Measurements from ENCODE around the gene KDM4B. TPM values are rescaled to one million over a fixed set of nuclear protein-coding genes. Genes with fewer than 3 reads are reported as not detected.
"Not testable (repeated sequence)": the region's sequence is repeated elsewhere in the genome, so short reads cannot be mapped to it uniquely, and the experiment has no call there.

Gene KDM4B
- 10 to 100 TPM; 33.8 to 83.5 TPM for total RNA-seq

DNA sequence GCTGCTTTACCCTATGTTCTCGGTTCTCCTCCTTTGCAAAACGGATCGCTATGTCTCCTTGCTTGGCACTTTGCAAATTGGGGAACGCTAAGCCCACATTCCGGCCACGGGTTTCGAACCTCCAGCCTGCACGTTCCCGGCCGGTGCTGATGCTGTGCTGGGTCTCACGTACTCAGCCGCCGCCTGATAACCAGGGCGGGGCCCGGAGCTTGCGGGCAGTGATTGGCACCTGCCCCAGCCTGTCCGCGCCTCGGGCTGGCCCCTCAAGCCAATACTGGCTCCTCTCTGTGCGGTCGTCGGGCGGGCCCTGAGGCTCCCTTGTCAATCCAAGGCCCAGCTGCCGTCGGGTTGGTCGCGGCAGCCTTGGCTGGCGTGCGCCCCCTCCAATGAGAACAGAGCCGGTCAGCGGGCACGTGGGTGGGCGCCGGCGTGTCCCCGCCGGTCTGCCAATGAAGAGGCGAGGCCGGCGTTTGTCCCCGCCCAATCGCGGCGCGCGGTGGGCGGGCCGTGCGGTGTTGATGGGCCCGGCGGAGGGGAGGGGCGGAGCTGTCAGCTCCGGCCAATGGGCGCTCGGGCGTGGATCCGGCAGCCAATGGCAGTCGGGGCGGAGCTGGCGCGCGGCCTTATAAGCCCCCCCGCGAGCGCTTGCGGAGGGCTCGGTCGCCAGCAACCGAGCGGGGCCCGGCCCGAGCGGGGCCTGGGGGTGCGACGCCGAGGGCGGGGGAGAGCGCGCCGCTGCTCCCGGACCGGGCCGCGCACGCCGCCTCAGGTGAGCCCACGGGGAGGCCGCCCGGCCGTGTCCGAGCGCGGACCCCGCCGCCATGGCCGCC is at the start of gene KDM4B:
TSS of gene KDM4B (plus strand) at position 652 of the 830 bp plus-strand sequence. CDS start 63,778 bp downstream, outside the sequence.
- Mint-ChIP-seq H3K4me3 (peak within 1 kb of the TSS; percentile 97), H3K4me1 (peaks cover 28% of the 10 kb centered on the region), H3K36me3 (ENCODE audit: low read depth) (peaks cover 38% of the 10 kb centered on the region), H3K27me3 (no peaks in the 10 kb centered on the region), H3K9me3 (no peaks in the 10 kb centered on the region), H3K27ac (peak within 1 kb of the TSS; percentile 96)
- peak; percentile 96 for ATAC-seq (replicated peaks)

GRCh38 chr19:4922530-4923275 is 46.2 kb upstream of the KDM4B start:
- Mint-ChIP-seq H3K27me3 (no peaks in the 10 kb centered on the region), H3K4me3 (no peak overlapping the region), H3K36me3 (ENCODE audit: low read depth) (peaks cover 65% of the 10 kb centered on the region), H3K9me3 (no peaks in the 10 kb centered on the region), H3K4me1 (no peaks in the 10 kb centered on the region), H3K27ac (no peak overlapping the region)
- ATAC-seq (replicated peaks), result no peak

- no peak overlapping the region for H3K4me3 Mint-ChIP-seq
- no peak overlapping the region for H3K27ac Mint-ChIP-seq
- no peak for ATAC-seq (replicated peaks)
- H3K4me1 Mint-ChIP-seq, result no peaks in the 10 kb centered on the region
- H3K27me3 Mint-ChIP-seq, result no peaks in the 10 kb centered on the region
- H3K36me3 Mint-ChIP-seq (ENCODE audit: low read depth), result peaks cover 59% of the 10 kb centered on the region
- H3K9me3 Mint-ChIP-seq, result no peaks in the 10 kb centered on the region
These were observed 45.6 kb upstream of the KDM4B start for GRCh38 chr19:4923276-4923747.

DNA sequence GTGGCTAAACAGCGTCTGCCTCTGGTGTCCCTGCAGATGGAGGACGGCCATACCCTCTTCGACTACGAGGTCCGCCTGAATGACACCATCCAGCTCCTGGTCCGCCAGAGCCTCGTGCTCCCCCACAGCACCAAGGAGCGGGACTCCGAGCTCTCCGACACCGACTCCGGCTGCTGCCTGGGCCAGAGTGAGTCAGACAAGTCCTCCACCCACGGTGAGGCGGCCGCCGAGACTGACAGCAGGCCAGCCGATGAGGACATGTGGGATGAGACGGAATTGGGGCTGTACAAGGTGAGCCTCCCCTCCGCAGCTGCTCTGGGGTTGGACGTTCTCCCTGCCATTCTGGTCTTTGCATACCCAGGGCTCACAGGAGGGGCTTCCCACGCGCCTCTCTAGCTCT is 39.7 kb upstream of the KDM4B start:
- Mint-ChIP-seq H3K4me1 (no peaks in the 10 kb centered on the region), H3K27ac (no peak overlapping the region), H3K4me3 (no peak overlapping the region), H3K36me3 (ENCODE audit: low read depth) (peaks cover 66% of the 10 kb centered on the region), H3K9me3 (no peaks in the 10 kb centered on the region), H3K27me3 (no peaks in the 10 kb centered on the region)
- ATAC-seq (replicated peaks), result no peak

DNA sequence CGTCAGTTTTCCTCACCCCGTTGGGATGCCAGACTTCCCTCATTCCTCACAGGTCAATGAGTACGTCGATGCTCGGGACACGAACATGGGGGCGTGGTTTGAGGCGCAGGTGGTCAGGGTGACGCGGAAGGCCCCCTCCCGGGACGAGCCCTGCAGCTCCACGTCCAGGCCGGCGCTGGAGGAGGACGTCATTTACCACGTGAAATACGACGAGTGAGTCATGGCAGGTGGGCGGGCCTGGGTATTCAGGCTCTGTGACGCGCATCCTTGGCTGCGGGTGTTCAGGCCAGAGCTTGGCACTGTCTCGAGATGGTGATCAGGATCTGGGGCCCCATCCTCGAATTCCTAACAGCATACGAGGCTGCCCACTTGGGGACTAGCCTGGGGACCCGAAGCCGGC is 38.2 kb upstream of the KDM4B start:
- Mint-ChIP-seq H3K4me1 (no peaks in the 10 kb centered on the region), H3K4me3 (no peak overlapping the region), H3K27me3 (no peaks in the 10 kb centered on the region), H3K9me3 (no peaks in the 10 kb centered on the region), H3K27ac (no peak overlapping the region), H3K36me3 (ENCODE audit: low read depth) (peaks cover 71% of the 10 kb centered on the region)
- no peak for ATAC-seq (replicated peaks)

GRCh38 chr19:4932711-4933110 is 36.2 kb upstream of the KDM4B start:
- Mint-ChIP-seq H3K4me1 (no peaks in the 10 kb centered on the region), H3K9me3 (no peaks in the 10 kb centered on the region), H3K27me3 (no peaks in the 10 kb centered on the region), H3K27ac (no peak overlapping the region), H3K4me3 (no peak overlapping the region), H3K36me3 (ENCODE audit: low read depth) (peaks cover 85% of the 10 kb centered on the region)
- no peak for ATAC-seq (replicated peaks)

- H3K36me3 Mint-ChIP-seq (ENCODE audit: low read depth), result peaks cover 92% of the 10 kb centered on the region
- H3K4me1 Mint-ChIP-seq, result no peaks in the 10 kb centered on the region
- no peaks in the 10 kb centered on the region for H3K27me3 Mint-ChIP-seq
- ATAC-seq (replicated peaks), result no peak
- H3K27ac Mint-ChIP-seq, result no peak overlapping the region
- H3K9me3 Mint-ChIP-seq, result no peaks in the 10 kb centered on the region
- H3K4me3 Mint-ChIP-seq, result no peak overlapping the region
These were observed 35.4 kb upstream of the KDM4B start for GRCh38 chr19:4933528-4933927.

DNA sequence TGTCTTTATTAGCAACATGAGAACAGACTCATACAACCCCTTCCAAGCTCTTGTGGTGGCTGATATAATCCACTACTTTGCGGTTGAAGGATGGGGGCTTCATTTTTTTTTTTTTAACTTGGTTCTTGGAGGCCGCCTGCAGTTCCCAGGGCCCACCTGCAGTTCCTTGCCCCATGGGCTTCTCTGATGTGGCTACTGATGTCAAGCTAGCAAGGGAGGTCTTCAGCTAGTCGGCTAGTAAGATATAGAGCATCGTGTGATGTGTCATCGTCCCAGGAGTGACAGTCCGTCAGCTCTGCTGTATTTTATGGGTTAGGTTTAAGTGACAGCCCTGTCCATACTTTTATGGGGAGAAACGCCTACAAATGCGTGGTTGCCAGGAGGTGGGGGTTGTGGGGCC is 33.5 kb upstream of the KDM4B start:
- Mint-ChIP-seq H3K27me3 (no peaks in the 10 kb centered on the region), H3K4me1 (no peaks in the 10 kb centered on the region), H3K36me3 (ENCODE audit: low read depth) (peaks cover 96% of the 10 kb centered on the region), H3K9me3 (no peaks in the 10 kb centered on the region), H3K27ac (no peak overlapping the region), H3K4me3 (no peak overlapping the region)
- ATAC-seq (replicated peaks), result no peak

DNA sequence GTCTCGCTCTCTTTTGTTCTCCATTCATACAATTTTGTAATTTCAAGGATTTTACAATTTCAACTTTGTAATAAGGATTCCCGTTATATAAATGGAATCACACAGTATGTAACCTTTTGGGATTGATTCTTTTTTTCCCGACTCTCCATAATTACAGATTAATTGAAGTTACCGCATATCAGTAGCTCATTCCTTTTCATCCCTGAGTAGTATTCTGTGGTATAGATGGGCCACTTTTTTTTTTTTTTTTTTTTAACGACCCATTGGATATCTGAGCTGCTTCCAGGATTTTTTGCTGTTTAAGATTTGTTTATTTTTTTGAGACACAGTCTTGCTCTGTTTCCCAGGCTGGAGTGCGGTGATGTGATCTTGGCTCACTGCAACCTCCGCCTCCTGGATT is 31.9 kb upstream of the KDM4B start:
- H3K9me3 Mint-ChIP-seq, result no peaks in the 10 kb centered on the region
- peaks cover 96% of the 10 kb centered on the region for H3K36me3 Mint-ChIP-seq (ENCODE audit: low read depth)
- no peaks in the 10 kb centered on the region for H3K4me1 Mint-ChIP-seq
- H3K4me3 Mint-ChIP-seq, result no peak overlapping the region
- H3K27ac Mint-ChIP-seq, result no peak overlapping the region
- no peaks in the 10 kb centered on the region for H3K27me3 Mint-ChIP-seq
- no peak for ATAC-seq (replicated peaks)

DNA sequence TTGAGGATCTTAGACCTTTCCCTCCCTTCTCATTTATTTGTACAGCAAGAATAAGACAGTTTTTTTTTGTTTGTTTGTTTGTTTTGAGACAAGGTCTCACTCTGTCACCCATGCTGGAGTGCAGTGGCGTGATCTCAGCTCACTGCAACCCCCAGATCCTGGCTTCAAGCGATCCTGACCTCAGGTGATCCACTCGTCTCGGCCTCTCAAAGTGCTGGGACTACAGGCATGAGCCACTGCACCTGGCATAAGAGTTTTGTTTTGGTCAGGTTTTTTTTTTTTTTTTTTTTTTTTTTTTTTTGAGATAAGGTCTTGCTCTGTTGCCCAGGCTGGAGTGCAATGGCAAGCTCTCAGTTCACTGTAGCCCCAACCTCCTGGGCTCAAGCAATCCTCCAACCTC is 30.5 kb upstream of the KDM4B start:
- not testable (repeated sequence) for H3K4me3 Mint-ChIP-seq; ATAC-seq (replicated peaks); H3K9me3 Mint-ChIP-seq; H3K4me1 Mint-ChIP-seq; H3K27ac Mint-ChIP-seq; H3K27me3 Mint-ChIP-seq
- H3K36me3 Mint-ChIP-seq (ENCODE audit: low read depth), result peaks cover 96% of the 10 kb centered on the region

DNA sequence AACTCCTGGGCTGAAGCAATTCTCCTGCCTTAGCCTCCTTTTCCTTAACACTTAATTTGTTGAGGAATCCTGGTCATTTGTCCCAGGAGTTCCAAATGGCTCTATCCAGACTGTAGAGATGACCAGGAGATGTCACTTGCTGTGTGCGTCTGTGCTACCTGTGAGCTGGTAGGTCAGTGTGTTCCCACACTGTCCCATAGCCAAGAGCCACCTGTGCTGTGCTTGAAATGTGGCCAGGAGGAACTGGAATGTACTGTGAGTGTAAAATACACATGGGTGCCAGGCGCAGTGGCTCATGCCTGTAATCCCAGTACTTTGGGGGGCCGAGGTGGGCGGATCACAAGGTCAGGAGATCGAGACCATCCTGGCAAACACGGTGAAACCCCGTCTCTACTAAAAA is 29.4 kb upstream of the KDM4B start:
- H3K36me3 Mint-ChIP-seq (ENCODE audit: low read depth), result peaks cover 93% of the 10 kb centered on the region
- no peaks in the 10 kb centered on the region for H3K4me1 Mint-ChIP-seq
- ATAC-seq (replicated peaks), result no peak
- H3K27ac Mint-ChIP-seq, result no peak overlapping the region
- H3K4me3 Mint-ChIP-seq, result no peak overlapping the region
- no peaks in the 10 kb centered on the region for H3K9me3 Mint-ChIP-seq
- H3K27me3 Mint-ChIP-seq, result no peaks in the 10 kb centered on the region

DNA sequence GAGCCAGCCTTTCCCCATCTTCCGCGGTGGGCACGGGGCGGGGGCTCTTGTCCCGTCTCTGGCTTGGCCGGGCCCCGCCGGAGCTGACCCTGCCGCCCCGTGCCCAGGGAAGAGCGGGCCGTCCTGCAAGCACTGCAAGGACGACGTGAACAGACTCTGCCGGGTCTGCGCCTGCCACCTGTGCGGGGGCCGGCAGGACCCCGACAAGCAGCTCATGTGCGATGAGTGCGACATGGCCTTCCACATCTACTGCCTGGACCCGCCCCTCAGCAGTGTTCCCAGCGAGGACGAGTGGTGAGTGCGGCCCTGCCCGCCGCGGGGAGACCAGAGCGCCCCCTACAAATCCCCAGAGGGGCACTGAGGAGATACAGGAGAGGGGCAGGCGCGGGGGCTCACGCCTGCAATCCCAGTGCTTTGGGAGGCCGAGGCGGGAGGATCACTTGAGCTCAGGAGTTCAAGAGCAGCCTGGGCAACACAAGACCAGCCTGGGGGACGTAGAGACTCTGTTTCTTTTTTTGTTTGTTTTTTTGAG is 27.2 kb upstream of the KDM4B start:
- H3K27me3 Mint-ChIP-seq; H3K4me3 Mint-ChIP-seq; H3K4me1 Mint-ChIP-seq; ATAC-seq (replicated peaks); H3K27ac Mint-ChIP-seq; H3K9me3 Mint-ChIP-seq: not testable (repeated sequence)
- H3K36me3 Mint-ChIP-seq (ENCODE audit: low read depth), result peaks cover 93% of the 10 kb centered on the region

DNA sequence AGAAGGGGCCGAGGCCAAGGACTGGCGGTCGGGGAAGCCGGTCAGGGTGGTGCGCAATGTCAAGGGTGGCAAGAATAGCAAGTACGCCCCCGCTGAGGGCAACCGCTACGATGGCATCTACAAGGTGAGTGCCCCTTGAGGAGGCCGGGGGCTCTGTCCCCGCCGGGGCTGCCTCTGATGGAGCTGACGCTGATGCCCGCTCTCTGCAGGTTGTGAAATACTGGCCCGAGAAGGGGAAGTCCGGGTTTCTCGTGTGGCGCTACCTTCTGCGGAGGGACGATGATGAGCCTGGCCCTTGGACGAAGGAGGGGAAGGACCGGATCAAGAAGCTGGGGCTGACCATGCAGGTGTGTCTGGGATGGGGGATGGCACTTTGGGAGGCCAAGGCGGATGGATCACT is 18.3 kb upstream of the KDM4B start:
- ATAC-seq (replicated peaks); H3K27ac Mint-ChIP-seq; H3K27me3 Mint-ChIP-seq; H3K9me3 Mint-ChIP-seq; H3K4me1 Mint-ChIP-seq; H3K4me3 Mint-ChIP-seq: not testable (repeated sequence)
- peaks cover 97% of the 10 kb centered on the region for H3K36me3 Mint-ChIP-seq (ENCODE audit: low read depth)

DNA sequence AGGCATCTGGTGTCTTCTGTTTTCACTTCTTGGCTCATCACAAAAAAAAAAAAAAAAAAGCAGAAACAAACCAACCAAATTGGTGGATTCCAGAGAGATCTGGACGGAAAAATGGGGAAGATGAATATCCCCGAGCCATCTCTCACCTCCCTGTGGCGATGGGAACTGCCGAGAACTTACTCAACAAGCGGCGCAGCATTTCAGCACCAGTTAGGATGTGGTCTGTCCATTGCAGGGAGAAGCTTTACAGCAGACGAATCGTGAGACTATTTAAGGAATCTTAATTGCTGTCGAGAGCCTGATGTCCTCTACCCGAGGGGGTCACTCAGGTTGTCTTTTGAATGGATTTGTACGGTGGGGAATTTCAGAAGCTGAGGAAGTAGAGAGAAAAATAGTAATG is 17.3 kb upstream of the KDM4B start:
- Mint-ChIP-seq H3K27ac (peak overlapping the region; percentile 46), H3K4me3 (no peak overlapping the region), H3K9me3 (no peaks in the 10 kb centered on the region), H3K27me3 (no peaks in the 10 kb centered on the region), H3K4me1 (no peaks in the 10 kb centered on the region), H3K36me3 (ENCODE audit: low read depth) (peaks cover 95% of the 10 kb centered on the region)
- no peak for ATAC-seq (replicated peaks)

DNA sequence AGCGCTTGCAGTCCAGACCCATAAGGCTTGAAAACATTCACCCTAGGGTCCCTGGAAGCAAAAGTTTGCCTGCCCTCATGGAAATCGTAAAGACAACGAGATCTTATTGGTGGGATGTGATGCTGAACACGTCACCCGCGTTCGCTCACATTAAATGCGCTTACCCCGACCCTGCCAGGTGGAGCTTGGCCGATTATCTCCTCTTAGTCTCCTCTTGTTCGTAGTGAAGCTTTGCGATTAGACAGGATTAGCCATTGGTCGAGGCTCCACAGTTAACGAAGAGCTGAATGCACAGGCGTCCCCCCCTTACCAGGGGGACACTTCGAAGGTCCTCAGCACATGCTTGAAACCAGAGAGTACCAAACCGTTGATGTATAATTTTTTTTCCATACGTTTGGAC is 16.0 kb upstream of the KDM4B start:
- H3K9me3 Mint-ChIP-seq, result no peaks in the 10 kb centered on the region
- H3K27me3 Mint-ChIP-seq, result no peaks in the 10 kb centered on the region
- no peak overlapping the region for H3K27ac Mint-ChIP-seq
- no peak overlapping the region for H3K4me3 Mint-ChIP-seq
- no peaks in the 10 kb centered on the region for H3K4me1 Mint-ChIP-seq
- H3K36me3 Mint-ChIP-seq (ENCODE audit: low read depth), result peaks cover 92% of the 10 kb centered on the region
- no peak for ATAC-seq (replicated peaks)

All from activated T-helper 17 cell treated with anti-CD3 and anti-CD28 coated beads, Interleukin-2, amount 50 U/mL, for 72 hours (primary cell).